ENCODE data around the gene PANK3.

GRCh38 chr5:168578538-168579487 is at the start of gene PANK3:
- TF ChIP-seq CTCF (IDR thresholded peaks at IDR 0.05; ENCODE audit: low read depth, low read length) (no peak), POLR2A (IDR thresholded peaks at IDR 0.05; ENCODE audit: extremely low read depth, insufficient read length) (peak; percentile 51), MYC (IDR thresholded peaks at IDR 0.05; ENCODE audit: low read depth, low read length) (no peak), MAX (IDR thresholded peaks at IDR 0.05; ENCODE audit: low read depth, low read length) (no peak)

Measured in NB4 (cell line).